ENCODE data around the gene MYT1.

DNA sequence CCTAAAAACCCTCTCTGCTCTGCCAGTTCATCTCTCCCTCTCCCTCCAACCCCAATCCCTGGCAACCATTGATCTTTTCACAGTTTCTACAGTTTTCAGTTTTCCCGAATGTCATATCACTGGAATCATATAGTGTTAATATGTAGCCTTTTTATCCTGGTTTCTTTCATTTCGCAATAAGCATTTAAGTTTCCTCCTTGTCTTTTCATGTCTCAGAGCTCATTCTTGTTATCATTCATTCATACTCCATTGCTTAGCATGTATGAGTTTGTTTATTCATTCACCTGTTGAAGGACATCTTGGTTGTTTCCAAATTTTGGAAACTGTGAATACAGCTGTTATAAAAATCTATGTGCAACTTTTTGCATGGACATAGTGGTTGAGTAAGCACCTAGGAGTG lies 85.8 kb downstream of the MYT1 start:
- TF ChIP-seq, protein P1, sequence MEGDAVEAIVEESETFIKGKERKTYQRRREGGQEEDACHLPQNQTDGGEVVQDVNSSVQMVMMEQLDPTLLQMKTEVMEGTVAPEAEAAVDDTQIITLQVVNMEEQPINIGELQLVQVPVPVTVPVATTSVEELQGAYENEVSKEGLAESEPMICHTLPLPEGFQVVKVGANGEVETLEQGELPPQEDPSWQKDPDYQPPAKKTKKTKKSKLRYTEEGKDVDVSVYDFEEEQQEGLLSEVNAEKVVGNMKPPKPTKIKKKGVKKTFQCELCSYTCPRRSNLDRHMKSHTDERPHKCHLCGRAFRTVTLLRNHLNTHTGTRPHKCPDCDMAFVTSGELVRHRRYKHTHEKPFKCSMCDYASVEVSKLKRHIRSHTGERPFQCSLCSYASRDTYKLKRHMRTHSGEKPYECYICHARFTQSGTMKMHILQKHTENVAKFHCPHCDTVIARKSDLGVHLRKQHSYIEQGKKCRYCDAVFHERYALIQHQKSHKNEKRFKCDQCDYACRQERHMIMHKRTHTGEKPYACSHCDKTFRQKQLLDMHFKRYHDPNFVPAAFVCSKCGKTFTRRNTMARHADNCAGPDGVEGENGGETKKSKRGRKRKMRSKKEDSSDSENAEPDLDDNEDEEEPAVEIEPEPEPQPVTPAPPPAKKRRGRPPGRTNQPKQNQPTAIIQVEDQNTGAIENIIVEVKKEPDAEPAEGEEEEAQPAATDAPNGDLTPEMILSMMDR (IDR thresholded peaks at IDR 0.05) = no peak
- TF ChIP-seq POLR2A (IDR thresholded peaks at IDR 0.05) = no peak
